NCI-H2171 treated with DMSO at 0.1 percent for 48 hours (cell line): Measurements from ENCODE around the gene PARS2.

Source experiments
- DNase-seq: peaks from one replicate; lab custom pipeline; 2025; lab: John Stamatoyannopoulos, UW

Gene PARS2

DNA sequence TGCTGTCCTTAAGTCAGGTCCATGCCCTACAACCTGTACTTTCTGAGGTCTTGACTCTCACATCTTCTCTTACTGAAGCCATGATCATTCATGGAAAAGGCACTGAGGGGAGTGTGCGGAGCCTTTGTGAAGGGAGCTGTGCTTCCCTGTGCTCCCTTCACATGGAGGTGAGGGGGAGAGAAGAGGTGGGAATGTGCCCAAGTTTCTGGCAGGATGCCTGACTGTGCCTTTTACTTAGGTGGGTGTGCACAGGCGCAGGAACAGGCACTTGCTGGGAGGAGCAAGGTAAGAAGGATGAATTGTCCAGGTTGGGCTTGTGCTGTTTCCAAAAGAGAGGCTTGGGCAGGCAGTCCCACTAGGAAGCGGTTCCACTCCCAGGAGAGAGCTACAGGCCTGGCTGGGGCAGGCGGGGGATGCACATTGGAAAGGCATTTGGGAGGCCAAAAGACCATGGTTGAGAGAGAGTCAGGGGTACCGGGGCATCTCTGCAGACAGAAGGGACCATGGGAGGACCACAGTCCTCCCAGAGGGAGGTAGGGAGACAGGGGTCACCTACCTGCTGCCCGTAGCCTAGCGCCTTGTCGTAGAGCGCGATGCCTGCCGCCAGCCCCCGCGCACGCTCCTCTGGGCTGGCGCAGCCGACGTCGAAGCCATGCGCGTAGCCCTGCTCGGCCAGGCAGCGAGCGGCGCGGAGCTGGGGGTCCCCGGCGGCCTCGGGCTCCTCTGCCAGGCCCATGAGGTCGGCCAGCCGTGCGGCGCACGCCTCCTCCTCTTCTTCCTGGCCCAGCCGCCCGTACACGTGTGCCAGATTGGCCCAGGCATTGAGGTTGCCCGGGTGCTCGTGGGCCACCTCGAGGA is 35.9 kb upstream of the PARS2 start:
- no peak for DNase-seq

DNA sequence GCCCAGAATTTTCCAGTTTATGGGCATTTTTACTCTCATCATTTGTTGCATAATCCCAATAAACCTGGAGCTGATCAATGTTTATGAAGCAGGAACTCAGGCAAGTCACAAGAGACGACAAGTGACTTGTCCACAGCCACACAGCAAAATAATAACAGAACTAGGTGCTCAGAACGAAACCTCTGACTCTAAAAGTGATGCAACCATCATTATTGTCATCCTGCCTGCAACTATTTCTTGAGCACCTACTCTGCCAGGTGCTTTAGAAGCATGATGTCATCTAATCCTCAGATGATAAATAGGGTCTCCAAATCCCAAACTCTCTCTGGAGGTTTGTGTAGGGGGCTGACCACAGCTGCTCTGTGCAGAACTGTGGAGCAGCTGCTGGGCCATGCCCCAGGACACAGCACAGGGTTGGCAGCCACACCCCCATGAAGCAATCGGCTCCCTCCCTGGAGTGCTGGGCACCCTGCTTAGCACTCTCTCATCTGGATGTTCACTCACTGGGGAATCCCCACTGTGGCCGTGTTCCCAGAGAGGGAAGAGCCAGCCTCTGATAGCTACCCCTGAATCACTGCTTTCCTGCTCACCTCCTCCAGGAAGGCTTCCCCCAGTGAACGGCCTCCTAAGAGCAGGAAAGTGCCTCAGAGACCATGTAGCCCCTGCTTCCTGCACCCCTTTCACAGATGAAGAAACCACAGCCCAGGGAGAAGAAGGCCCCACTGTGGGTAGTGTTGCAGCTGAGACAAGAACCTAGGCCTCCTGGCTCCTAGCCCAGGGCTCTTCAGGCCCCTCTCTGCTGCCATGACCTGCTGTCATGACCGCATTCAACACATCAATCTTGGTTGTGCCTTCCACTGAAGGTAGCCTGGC is 34.7 kb upstream of the PARS2 start:
- DNase-seq: no peak

DNA sequence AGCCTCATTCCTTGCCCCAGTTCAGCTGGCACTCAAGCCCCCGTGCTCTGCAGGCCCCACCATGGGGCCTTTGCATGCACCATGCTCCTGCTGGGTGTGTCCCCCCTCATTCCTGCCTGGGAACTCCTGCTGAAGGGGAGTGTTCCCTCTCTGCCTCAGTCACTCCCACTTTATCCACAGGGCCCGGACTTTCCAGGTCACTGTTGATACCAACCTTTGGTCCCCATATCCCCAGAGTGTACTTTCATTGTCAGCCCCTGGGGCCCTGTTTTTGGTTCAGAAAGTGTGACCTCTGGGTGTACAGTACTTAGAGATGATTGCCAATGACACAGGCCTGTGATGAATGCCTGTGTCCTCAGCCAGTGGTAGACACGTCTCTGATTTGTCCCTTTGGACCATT is 33.9 kb upstream of the PARS2 start:
- DNase-seq: no peak

DNA sequence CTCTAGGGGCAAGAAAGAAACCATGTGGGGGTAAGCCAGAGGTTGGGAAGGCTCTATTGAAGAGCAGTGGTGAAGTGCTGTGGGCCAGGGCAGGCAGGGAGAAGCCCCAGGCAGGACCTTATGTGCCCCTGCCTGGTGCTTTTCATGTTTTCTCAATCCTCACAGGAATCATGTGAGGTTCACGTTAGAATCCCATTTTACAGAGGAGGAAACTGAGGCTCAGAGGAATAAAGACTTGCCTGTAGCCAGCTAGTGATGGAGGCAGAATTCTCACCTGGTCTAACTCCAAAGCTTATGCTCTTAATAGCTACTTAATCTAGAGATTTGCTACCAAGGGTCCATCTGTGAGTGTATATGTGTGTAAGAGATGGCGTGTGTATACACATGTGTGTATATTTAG is 32.6 kb upstream of the PARS2 start:
- DNase-seq: no peak

DNA sequence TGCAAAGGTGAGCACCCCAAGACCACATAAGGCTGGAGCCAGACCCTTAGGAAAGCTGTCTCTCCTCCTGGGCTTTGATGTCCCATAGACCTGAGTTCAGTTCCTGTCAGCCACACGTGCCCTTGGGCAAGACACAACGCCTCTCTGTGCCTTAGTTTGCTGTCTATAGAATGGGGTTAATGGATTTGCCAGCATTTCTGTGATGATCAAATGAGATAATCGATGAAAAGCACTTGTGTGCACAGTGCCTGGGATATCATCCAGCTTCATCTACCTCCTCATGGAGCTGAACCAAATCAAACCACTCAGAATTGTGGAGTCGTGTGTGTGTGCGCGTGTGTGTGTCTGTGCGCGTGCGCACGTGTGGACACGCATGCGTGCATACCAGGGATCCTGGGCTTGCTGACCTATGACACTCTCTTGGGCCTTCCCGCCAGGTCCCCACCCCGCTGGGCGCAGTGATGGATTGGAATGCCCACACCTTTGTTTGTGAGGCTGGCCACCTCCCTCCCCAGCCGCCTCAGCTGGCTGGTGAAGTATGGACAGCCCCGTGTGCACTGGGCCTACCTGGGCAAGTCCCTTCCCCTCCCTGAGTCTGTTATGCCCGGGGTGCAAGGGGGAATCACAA is 31.6 kb upstream of the PARS2 start:
- DNase-seq: no peak

DNA sequence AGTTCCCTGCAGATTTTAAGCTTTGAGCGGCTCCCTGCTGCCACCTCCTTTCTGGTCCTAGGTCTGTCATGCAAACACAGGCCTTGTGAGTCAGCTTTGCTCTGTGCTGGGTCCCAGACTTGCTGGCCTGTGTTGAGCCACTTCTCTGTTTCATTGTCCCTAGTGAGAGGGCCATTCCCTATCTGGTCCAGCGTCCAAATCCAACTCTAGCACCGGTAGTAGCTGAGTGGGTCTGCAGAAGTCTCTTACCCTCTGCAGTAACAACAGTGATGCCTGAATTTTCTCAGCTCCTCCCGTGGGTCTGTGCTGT is 31.0 kb upstream of the PARS2 start:
- DNase-seq: no peak

DNA sequence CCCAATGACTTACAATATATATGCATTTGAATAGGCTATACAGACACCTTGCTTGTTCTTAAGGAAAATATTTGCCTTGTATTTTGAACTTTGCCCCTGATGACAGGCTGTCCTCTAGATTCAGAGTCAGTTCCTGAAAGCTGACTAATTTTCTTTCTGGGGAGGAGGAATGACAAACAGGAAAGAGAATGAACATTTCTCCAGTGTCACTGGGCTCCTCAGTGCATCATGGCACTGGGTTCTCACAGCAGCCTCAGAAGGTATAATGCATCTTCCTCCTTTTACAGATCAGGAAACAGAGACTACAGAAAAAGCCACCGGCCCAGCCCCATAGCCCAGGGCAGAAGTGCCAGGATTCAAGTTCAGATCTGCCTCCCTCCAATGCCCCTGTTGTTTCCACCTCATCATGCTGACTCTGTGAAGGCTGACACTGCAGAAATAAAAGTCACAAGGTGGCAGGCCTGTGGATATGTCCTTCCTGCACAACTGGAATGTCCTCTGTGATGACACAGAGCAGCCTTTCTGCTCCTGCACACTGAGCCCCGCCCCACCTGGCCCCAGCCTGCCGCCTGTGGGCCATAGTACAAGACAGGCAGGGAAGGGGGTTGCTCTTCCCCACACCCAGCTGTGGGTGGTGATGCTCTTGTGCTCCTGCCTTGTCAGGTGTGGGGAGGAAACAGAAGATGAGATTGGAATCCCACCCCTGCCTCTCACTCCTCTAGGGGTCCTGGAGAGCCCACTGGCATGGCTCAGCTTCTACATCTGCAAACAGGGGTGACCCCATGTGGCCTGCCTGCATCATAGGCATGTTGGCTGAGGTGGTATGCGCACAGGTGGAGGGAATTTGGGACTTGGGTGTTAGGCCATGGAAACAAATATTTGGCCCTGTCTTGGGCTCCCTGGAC is 30.4 kb upstream of the PARS2 start:
- no peak for DNase-seq

DNA sequence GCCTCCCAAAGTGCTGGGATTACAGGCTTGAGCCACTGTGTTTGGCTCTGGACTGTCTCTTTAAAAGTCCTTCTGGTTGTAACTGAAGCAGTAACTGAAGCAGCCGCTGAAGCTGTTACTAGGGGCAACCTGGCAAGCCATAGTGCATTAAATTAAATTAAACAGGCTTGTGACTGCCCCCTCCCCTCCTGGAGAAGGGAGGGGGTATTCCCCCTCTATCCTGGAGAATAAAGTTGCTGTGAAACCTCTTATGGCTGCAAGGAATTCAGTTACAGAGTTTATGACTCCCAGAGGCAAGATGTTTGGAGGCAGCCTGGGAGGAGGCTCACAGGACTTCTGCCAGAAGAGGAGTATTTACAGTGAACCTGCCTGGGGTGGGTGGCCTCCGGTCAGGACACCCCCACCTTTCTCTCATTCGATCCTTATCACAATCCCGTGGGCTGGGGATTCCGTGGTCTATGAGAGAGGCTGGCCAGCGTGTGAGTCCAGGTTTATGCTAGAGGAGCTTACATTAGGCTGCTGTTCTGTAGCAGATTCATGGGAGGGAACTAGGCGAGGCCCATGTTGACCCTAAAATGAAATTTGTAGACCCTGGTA is 28.5 kb upstream of the PARS2 start:
- peak; percentile 58 for DNase-seq

DNA sequence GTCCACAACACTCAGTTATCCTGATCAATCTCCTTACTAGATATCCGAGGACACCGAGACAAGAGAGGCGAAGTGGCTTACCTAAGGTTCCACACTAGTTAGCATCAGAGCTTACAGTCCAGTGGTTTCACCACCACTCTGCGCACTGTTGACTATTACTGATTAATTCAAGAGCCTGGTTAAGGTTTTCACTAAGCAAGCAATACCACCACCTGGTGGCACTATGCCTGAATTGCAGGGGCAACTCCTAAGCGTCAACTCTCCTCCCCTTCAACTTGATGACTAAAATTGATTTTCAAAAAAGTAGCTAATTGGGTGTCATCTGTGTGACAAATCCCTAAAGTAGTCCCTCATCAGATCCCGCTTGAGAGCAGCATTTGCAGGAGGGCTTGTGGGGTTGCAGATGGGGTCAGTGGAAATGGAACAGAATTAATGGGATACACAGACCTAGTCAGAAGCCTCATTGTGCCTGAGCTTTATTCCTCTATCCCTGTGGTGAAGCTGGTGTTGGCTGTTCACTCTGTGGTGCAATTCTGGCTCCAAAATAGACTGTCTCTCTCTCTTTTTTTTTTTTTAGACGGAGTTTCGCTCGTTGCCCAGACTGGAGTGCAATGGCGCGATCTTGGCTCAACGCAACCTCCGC is 27.7 kb upstream of the PARS2 start:
- peak; percentile 11 for DNase-seq

DNA sequence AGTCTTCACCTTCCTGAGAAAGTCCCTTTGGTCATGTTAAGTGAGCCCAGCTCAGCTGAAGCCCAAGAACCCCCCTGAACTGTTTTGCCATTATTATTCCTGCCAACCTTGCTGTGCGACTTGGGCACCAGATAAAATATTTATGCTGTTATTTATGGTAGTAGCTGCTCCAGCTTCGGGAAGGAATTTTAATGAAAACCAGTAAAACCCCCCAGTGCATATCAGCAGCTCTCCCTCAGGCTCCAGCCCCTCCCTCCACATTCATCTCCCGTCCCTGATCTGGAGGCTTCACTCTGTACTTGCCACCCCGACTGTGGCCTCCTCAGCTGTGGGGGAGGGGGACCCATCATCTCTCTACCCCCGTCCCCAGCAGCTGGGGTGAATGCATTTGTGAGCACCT is 24.1 kb upstream of the PARS2 start:
- DNase-seq: no peak

DNA sequence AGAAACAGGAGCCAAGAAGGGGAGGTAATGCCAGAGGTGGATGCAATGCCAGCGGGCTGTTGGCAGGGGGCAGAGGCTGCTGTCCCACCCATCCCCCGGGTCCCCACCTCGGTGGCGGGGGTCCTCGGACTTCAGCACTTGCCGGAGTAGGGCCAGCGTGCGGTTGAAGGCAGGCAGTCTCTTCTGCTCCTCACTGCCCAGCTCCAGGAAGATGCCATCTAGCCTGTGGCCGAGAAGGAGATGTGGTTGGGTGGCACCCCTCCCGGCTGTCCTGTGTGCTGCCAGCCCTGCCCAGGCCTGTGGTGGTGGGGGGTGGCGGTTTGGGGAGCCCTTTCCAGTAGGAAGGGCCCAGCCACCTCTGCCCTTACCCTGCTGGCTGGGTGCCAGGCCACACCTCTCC is 23.3 kb upstream of the PARS2 start:
- DNase-seq: no peak

DNA sequence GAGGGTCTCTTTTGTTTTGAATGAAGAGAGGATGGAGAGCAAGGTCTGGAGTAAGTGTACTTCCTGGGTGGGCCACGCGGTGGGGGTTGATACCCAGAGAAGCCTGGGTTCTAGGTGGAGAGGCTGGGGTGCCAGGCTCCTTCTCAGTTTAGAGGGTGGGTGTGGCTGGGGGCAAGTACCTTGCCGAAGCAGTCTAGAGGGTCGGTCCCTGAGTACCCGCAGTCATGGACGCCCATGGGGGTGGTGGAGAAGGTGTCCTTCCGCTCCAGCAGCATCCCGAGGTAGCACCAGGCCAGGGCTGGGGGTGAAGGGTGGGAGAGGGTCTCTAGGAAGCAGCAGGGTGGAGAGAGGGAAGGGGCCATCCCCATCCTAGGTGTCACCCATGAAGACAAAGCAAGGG is 22.5 kb upstream of the PARS2 start:
- no peak for DNase-seq

DNA sequence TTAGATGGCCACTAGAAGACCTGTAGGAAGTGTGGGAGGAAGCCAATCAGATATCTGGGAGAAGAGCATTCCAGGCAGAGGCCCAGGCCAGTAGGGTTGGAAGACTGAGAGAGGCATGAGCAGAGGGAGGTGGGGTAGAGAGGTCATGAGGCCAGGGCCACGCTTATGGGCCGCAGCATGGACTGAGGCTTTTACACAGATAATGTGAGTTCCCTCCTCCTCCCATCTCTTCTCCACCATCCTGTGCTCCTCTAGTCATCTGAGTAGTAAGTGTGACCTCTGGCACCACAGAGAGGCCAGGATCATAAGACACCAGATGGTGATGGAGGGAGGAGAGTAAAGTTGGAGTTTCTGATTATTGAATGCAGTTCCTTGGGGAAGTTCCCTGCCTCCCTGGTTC is 19.7 kb upstream of the PARS2 start:
- no peak for DNase-seq

DNA sequence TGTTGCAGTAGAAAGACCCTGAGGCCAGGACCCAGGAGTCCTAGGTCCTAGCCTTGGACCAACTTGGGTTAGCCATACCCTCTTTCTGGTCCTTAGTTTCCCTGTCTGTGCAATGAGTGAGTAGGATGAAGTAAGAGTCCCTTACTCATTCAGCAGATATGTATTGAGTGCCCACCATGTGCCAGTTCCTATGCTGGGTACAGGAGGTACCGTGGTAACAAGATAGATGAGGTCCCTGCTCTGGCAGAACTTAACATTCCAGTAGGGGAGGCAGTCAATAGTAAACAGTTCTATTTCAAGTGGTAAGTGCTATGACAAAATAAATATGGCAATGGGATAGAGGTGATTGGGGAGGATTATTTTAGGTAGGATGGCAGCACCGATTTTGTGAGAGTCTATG is 18.3 kb upstream of the PARS2 start:
- peak; percentile 12 for DNase-seq

DNA sequence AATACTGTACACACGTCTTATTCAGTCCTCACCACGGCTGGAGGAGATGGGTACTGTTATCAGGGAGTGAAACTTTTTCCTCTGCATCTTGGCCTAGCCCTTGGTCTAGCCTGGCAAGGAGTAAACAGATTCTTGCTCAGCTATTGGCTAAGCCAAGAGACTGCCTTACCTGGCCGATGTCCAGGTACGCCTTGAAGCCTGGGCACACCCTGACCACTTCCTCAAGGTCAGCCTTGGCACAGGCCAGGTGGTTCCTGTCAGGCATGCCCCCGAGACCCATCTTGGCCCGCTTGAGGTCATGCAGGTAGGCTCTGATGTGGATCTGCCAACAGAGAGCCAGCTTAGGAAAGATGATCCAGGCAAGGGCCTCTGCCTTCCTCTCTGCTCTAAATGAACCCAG is 17.8 kb upstream of the PARS2 start:
- no peak for DNase-seq

DNA sequence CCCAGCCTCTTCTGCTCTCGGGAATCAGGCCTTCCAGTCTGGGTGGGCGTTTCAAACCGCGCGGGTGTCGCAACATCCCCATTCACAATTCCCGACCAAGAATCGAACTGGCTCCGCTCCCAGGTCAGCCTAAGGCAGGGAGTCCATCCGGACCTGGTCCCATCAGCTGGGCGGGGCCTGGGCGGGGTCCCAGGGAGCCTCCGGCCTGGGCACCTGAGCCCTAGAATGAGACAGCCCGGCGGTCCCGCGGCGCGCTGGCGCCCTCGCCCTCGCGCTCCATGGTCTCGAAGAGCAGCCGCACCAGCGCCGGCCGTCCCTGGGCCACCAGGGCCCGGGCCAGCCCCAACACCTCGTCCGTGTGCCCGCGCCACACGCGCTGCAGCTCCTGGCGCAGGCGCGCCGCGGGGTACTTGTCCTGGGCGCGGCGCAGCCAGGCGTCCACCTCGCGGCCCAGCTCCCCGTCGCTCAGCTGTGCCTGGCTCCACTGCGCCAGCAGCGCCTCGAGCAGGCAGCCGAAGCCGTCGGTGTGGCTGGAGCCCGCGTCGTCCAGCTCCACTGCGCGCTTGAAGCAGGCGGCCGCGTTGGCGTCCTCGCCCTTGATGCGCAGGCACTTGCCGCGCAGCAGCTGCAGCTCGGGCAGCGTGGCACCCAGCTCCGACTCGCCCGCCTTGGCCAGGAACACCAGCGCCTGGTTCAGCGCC is 16.9 kb upstream of the PARS2 start:
- DNase-seq: no peak

DNA sequence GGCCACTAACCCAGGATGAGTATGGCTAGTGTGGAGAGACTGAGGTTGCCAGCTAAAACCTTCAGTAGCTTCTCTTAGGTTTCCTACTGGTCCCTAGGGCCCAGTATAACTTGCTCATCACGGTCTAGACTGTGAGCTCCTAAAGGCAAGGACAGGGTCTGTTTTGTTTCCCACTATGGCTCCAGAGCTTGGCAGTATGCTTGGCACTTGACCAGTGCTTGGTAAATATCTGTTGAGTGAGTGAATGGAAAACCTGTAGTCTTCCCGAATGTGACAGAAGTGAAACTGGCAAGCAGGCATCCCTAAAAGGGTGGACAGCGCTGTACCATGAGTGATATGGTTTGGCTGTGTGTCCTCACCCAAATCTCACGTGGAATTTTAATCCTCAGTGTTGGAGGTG is 13.1 kb upstream of the PARS2 start:
- DNase-seq: no peak

DNA sequence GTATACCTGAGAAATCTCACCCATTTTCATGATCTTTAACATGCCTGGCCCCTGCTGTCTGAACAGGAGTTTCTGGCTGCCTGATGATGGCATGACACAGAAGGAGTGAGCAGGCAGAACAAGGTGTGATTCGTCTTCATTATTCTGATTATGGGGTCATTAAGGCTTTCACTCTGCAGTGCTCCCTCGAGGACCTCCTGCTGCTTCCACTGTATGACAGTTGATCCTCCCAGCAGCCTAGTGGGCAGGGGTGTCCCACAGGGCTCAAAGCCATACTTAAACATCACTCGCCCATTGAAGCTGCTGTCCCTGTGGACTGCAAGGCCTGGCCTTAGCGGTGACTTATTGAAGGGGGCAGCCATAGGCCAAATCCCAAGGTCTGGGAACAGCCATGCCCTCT is 12.7 kb upstream of the PARS2 start:
- no peak for DNase-seq

DNA sequence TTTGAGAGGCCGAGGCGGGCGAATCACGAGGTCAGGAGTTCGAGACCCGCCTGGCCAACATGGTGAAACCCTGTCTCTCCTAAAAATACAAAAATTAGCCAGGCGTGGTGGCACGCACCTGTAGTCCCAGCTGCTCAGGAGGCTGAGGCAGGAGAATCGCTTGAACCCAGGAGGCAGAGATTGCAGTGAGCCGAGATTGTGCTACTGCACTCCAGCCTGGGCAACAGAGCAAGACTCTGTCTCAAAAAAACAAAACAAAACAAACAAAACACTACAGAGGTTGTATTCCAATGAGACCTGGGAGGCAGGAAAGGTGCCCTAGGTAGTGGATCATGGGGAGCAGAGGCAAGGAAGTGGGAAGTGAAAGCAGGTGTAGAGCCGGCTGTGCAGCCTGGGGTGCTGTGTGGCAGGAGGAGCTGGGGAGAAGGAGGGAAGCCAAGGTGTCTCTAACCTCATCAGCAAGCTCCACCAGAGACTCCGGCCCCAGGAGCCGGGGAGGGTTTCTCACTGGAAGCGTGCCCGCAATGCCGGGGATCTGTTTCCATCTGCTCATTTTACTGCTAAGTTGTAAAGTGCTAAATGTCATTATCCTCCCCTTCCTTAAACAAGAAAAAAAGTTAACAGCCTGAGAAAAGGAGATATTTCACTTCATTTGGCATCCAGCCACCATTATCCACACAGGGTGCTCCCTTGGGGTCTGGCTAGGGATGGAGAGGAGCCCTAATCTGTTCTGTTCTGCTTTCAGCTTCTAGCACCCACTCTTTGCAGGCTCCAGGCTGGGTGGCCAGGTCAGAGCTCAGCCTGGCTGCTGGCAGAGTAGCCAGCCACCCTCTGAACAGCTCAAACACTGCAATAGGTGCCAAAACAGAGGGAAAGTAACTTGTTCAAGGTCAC is 11.8 kb upstream of the PARS2 start:
- DNase-seq: peak; percentile 86
